PFSK-1 (cell line): ENCODE results near the gene AKAP7.

Source experiments
- FOXP2 ChIP-seq: optimal IDR thresholded peaks from 2 replicates; pipeline ENCODE3; 2011; ENCODE audit warnings: borderline replicate concordance, control low read depth, inconsistent platforms; ENCODE audit not compliant: insufficient read depth; ENCODE audit errors: extremely low read length, extremely low read depth
- POLR2AphosphoS5 ChIP-seq: IDR thresholded peaks from 2 replicates; pipeline ENCODE4 v1.6.1; 2012; ENCODE audit warnings: low read depth, mild to moderate bottlenecking, control low read depth, low read length, moderate library complexity
- REST ChIP-seq, 2 experiments: IDR thresholded peaks; 2 replicates each; pipeline versions ENCODE4 v1.6.1 to v1.8.0; 2011 to 2012; ENCODE audit warnings: low read depth in 2 of 2, low read length in 2 of 2, control low read depth in 1 of 2, inconsistent platforms in 1 of 2, mild to moderate bottlenecking in 1 of 2, moderate library complexity in 1 of 2; ENCODE audit not compliant: insufficient read depth in 1 of 2
- SIN3A ChIP-seq: IDR thresholded peaks from 2 replicates; pipeline ENCODE4 v1.6.1; 2012; ENCODE audit warnings: mild to moderate bottlenecking, low read length, moderate library complexity, borderline replicate concordance; ENCODE audit not compliant: insufficient read depth
- TAF1 ChIP-seq: IDR thresholded peaks from 2 replicates; pipeline ENCODE4 v1.6.1; 2012; ENCODE audit warnings: low read length, control low read depth, borderline replicate concordance; ENCODE audit not compliant: insufficient read depth

Gene AKAP7

GRCh38 chr6:131124336-131125071, 10.8 kb upstream of the AKAP7 start:
- TF ChIP-seq REST (IDR thresholded peaks at IDR 0.05; ENCODE audit: insufficient read depth in 1 of 2, low read depth in 2 of 2, low read length in 2 of 2), result no peak
- TF ChIP-seq FOXP2, result no peak
- TF ChIP-seq SIN3A, result no peak
- TF ChIP-seq POLR2AphosphoS5, result no peak
- TF ChIP-seq TAF1, result no peak

- TF ChIP-seq SIN3A (no peak), TAF1 (no peak), REST (IDR thresholded peaks at IDR 0.05; ENCODE audit: insufficient read depth in 1 of 2, low read depth in 2 of 2, low read length in 2 of 2) (no peak), POLR2AphosphoS5 (no peak), FOXP2 (no peak)
These were observed 9.8 kb upstream of the AKAP7 start for GRCh38 chr6:131125431-131125830.

GRCh38 chr6:131129689-131130553, 5.3 kb upstream of the AKAP7 start:
- TF ChIP-seq REST (IDR thresholded peaks at IDR 0.05; ENCODE audit: insufficient read depth in 1 of 2, low read depth in 2 of 2, low read length in 2 of 2), result no peak
- no peak for TF ChIP-seq POLR2AphosphoS5
- TF ChIP-seq FOXP2, result no peak
- TF ChIP-seq SIN3A, result no peak
- no peak for TF ChIP-seq TAF1

- TF ChIP-seq REST (IDR thresholded peaks at IDR 0.05; ENCODE audit: insufficient read depth in 1 of 2, low read depth in 2 of 2, low read length in 2 of 2) (no peak), TAF1 (no peak), POLR2AphosphoS5 (no peak), FOXP2 (no peak), SIN3A (no peak)
These were observed 4.7 kb upstream of the AKAP7 start for GRCh38 chr6:131130554-131130940.
